HG03066 (cell line): Measurements from ENCODE around the gene IL17B.

Source experiments
- ATAC-seq: cut with Tn5 transposase; IDR thresholded peaks from one replicate; pipeline ENCODE4 v1.9.1; 2021; ENCODE audit warnings: low read depth; ENCODE audit not compliant: unreplicated experiment

Gene IL17B

GRCh38 chr5:149326611-149327010, 52.5 kb downstream of the IL17B start:
- ATAC-seq, result no peak

GRCh38 chr5:149325894-149326293, 53.2 kb downstream of the IL17B start:
- no peak for ATAC-seq

DNA sequence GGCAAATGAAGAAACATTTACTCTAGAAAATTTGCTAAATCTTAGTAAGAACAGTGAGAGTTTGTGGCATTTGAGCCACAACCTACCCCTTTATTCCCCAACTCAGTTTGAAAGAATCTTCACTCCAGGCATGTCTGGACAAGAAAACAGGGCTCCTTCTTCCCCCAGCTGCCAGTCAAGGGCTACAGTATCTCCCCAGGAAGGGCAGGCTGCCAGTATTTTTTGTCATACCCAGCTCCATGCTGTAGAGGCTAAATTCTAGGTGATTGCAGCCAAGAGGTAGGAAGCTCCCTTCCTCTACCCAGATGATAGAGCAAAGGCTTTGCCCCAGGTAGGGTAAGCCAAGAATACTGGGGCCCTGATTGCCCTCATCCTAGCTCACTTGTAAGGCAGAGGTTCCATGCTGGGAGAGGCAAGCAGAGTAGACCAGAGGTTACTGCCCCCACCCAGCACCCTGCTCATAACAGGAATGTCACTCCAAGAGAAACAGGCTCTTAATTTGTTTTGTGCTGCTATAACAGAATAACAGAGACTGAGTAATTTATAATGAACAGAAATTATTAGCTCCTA, 53.8 kb downstream of the IL17B start:
- ATAC-seq, result no peak

DNA sequence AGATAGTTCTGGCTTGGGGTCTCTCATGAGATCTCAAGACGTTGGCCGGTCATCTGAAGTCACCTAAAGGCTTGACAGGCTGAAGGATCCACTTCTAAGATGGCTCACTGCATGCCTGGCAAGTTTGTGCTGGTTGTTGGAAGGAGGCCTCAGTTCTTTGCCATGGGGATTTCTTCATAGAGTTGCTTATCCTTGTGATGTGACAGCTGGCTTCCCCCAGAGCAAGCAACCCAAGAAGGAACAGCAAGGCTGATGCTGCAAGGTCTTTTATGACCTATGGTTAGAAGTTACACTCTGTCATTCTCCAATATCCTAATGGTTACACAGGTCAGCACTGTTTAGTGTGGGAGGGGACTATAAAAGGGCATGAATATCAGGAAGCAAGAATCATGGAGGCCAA, 54.5 kb downstream of the IL17B start:
- ATAC-seq, result no peak
